Adrenal gland (tissue), 5 donors: ENCODE measurements around the gene DNAAF5.

Experiments
- POLR2A ChIP-seq, 2 donors: fragments of 450-650 bp; IDR thresholded peaks; one replicate each; pipeline ENCODE4 v1.6.1; 2017; ENCODE audit warnings: antibody characterized with exemption in 2 of 2, mild to moderate bottlenecking in 2 of 2, moderate library complexity in 1 of 2
- TF ChIP-seq, protein P1 (sequence below), 6 experiments: fragments of 450-650 bp in 4 of 6; fragments of 200-600 bp in 2 of 6; sonication (generic) in 1 of 6; IDR thresholded peaks; 1 replicate in 5 of 6; 2 replicates in 1 of 6; pipeline versions ENCODE4 v1.5.1 to v1.8.0; 2016 to 2021; ENCODE audit warnings: antibody characterized with exemption in 6 of 6, mild to moderate bottlenecking in 2 of 6, moderate library complexity in 1 of 6
- donor health status: DM: no; HTN: no; CAD: no.

DNA sequence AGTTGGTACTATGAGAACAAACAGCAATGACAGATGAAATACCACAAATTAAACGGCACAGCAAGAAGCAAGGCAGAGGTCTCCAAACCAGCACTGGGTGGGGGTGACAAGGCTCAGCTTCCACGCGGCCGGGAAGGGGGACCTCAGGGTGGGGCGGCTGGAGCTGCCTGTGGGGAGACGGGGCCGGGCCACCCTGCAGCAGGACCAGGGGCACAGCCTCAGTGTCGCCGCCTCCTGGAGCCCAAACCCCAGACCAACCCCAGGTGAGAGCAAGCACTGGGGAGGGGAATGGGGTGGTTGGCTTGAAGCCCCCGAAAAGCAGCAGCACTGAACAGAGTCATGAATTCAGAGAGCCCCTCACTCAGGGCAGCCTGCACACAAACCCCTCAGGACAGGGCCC lies 49.9 kb downstream of the DNAAF5 start:
- TF ChIP-seq, protein P1, sequence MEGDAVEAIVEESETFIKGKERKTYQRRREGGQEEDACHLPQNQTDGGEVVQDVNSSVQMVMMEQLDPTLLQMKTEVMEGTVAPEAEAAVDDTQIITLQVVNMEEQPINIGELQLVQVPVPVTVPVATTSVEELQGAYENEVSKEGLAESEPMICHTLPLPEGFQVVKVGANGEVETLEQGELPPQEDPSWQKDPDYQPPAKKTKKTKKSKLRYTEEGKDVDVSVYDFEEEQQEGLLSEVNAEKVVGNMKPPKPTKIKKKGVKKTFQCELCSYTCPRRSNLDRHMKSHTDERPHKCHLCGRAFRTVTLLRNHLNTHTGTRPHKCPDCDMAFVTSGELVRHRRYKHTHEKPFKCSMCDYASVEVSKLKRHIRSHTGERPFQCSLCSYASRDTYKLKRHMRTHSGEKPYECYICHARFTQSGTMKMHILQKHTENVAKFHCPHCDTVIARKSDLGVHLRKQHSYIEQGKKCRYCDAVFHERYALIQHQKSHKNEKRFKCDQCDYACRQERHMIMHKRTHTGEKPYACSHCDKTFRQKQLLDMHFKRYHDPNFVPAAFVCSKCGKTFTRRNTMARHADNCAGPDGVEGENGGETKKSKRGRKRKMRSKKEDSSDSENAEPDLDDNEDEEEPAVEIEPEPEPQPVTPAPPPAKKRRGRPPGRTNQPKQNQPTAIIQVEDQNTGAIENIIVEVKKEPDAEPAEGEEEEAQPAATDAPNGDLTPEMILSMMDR (IDR thresholded peaks at IDR 0.05): no peak
- no peak for TF ChIP-seq POLR2A (IDR thresholded peaks at IDR 0.05)
